GM18505 (cell line): ENCODE measurements around the gene C17orf107.
"Not testable (repeated sequence)": the region's sequence is repeated elsewhere in the genome, so short reads cannot be mapped to it uniquely, and the experiment has no call there.

ENCODE experiments used
- ATAC-seq: cut with Tn5 transposase; IDR thresholded peaks from one replicate; pipeline ENCODE4 v1.9.1; 2021; ENCODE audit not compliant: unreplicated experiment
- POLR2A ChIP-seq: IDR thresholded peaks from 4 replicates; pipeline ENCODE4 v1.6.1; 2011; ENCODE audit warnings: borderline replicate concordance; ENCODE audit not compliant: insufficient read depth, insufficient read length; ENCODE audit errors: extremely low read depth

C17orf107 gene

GRCh38 chr17:4898927-4899326 lies 409 bp upstream of the C17orf107 start:
- TF ChIP-seq POLR2A: no peak
- peak; percentile 6 for ATAC-seq

- ATAC-seq: no peak
- TF ChIP-seq POLR2A: no peak
Observed at GRCh38 chr17:4900231-4901107, 1.1 kb downstream of the C17orf107 start.

- no peak for ATAC-seq
- TF ChIP-seq POLR2A: no peak
Observed at GRCh38 chr17:4901108-4901647, 1.8 kb downstream of the C17orf107 start.

GRCh38 chr17:4901648-4902344 lies 2.5 kb downstream of the C17orf107 start:
- ATAC-seq: no peak

GRCh38 chr17:4902540-4902939 lies 3.2 kb downstream of the C17orf107 start:
- TF ChIP-seq POLR2A: no peak
- ATAC-seq: no peak

More at GRCh38 chr17:4901648-4902344, 2.5 kb downstream of the C17orf107 start:
- TF ChIP-seq POLR2A: no peak

GRCh38 chr17:4903051-4903818 lies 3.9 kb downstream of the C17orf107 start, which contains the start of gene CHRNE:
Gene CHRNE (minus strand): TSS chr17:4903098. CDS start chr17:4903063, 35 bp downstream.
- TF ChIP-seq POLR2A: no peak
- no peak for ATAC-seq

GRCh38 chr17:4906642-4907041 lies 7.3 kb downstream of the C17orf107 start:
- not testable (repeated sequence) for ATAC-seq

GRCh38 chr17:4908301-4908700 lies 9.0 kb downstream of the C17orf107 start:
- TF ChIP-seq POLR2A: no peak
- ATAC-seq: no peak

GRCh38 chr17:4908711-4909496 lies 9.6 kb downstream of the C17orf107 start:
- no peak for TF ChIP-seq POLR2A
- ATAC-seq: no peak

- TF ChIP-seq POLR2A: no peak
- no peak for ATAC-seq
Observed at GRCh38 chr17:4913994-4914393, 14.7 kb downstream of the C17orf107 start.

GRCh38 chr17:4914551-4914950 lies 15.2 kb downstream of the C17orf107 start:
- ATAC-seq: not testable (repeated sequence)

GRCh38 chr17:4919511-4920047 lies 20.2 kb downstream of the C17orf107 start:
- TF ChIP-seq POLR2A: no peak
- no peak for ATAC-seq

GRCh38 chr17:4920351-4921048 lies 21.2 kb downstream of the C17orf107 start:
- no peak for ATAC-seq
- TF ChIP-seq POLR2A: no peak
